Measurements from ENCODE around the gene KIF3A.

The KIF3A gene

GRCh38 chr5:132753135-132753987, 16.0 kb upstream of the KIF3A start:
- DNase-seq: no peak

- no peak for DNase-seq
Observed at GRCh38 chr5:132752581-132753125, 15.3 kb upstream of the KIF3A start.

GRCh38 chr5:132751971-132752580, 14.7 kb upstream of the KIF3A start:
- no peak for DNase-seq

DNA sequence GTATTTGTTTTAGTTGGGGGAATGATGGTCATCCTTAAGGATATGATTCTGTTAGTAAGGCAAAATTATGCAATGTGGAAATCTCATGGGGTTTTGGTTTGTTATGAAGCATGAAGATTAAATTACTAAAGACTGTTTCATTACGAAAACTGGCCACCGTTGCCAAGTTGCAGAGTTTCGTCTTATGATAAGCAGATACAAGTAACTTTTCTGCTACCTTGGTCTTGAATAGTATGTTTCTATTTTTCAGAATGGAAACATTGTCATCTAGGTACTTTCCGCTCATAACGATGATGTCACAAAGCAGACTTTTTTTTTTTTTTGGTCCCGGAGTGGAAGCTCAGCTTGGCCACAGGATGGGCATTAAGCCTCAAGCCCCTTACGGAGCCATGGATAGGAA, 14.1 kb upstream of the KIF3A start:
- DNase-seq: no peak

DNA sequence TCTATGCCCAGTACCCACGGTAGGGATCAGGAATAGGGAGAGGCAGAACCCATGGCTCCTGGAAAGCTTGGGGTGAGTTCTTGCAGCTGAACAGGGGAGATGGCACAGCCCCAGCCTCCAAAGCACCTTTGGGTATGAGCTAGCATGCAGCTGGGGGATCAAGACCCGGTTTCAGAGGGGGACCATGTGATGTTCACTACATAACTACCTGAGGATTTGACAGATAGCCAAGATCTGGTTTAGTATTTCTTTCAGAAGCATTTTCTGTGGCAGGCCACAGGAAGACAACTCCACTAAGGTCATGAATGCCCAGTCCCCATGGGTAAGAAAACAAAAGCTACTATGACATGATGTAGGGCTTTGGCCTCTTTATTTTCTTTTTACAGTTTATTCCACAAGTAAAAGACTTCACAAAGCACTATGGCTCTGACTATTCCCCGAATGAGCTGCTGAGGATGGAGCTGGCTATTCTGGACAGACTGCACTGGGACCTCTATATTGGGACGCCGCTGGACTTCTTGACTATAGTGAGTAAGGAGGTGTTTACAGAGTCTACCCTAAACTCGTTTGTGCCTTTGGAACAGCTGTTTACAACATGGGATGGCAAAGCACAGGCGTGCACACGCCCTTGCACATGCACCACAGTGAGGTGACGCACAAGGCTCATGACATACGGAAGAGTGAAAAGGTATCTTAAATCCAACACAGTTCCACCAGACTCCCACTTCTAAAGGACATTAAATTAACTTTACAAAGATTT, 13.3 kb upstream of the KIF3A start:
- no peak for DNase-seq

- no peak for DNase-seq
Observed at GRCh38 chr5:132749506-132749905, 12.2 kb upstream of the KIF3A start.

DNA sequence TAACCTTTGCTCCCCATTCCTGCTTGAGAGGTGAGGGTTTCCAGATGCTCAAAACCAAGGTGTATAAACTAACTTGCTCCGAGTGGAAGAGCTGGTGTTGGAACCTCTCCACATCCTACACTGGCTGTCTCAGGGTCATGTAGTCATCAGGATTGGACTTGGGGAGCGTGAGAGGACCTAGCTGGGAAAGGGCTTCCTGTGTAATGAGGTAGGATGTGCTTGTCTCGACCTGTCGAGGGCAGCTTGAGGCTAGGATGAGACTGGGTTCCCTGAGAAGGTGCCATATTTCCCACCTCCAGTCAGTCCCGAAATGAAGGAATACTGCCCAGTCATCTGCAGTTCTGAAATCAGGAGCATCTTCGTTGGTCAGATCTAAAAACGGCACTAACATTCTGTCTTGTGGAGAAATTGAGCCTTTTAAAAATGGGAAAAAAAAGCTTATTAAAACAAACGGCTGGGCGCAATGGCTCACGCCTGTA, 11.2 kb upstream of the KIF3A start:
- no peak for DNase-seq

DNA sequence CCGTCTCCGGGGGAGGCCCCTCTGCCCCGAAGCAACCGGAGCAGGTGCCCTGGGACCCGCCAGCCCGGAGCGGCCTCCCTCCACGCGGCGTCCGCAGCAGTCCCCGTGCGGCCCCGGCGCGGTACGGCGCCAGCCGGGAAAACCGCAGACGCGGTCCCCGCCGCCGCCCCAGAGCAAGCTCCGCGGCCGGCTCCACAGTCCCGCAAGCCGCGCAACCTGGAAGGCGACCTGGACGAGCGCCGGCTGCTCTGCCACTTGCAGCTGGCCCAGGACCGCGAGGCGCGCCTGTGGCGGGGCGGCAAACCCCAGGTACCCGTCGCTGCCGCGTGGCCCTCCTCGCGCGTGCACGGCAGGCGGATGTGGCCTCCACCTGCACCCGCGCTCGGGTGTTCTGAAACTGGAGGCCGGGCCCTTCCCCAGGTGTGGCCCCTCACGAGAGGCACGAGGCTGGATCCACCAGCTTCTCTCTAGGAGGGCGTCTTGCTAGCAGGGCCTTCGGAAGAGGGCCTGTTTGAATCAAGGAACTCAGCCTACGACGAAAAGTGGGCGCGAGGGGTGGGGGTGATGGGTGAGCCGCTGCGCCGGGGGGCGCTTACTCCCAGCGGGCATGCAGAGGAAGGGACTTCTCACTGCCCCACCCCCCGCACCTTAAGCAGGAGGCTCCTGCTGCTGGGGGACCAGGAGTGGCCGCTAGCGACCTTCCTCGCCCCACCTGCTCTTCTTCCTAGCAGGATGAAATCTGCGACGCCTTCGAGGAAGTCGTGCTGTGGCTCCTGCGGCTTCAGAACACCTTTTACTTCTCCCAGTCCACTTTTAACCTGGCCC, 10.5 kb upstream of the KIF3A start:
- DNase-seq: no peak

- DNase-seq: no peak
Observed at GRCh38 chr5:132746954-132747615, 9.7 kb upstream of the KIF3A start, which contains the start of gene CCNI2. Gene CCNI2, plus strand, starts transcription at chr5:132747426. Its CDS starts 70 bp downstream, at chr5:132747496.

- no peak for DNase-seq
Observed at GRCh38 chr5:132746592-132746953, 9.2 kb upstream of the KIF3A start.

DNA sequence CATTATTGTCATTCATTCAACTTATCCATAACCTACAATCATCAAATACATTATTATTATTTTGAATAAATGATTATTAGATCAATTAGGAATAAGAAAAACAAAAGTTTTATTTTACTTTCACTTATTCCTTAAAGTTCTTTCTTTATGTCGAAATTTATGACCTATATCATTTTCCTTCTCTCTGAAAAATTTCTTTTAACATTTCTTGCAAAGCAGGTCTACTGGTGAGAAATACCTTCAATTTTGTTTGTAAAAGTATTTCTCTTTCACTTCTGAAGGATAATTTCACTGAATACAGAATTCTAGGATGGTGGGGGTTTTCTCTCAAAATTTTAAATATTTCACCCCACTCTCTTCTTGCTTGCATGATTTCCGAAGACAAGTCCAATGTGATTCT, 7.3 kb upstream of the KIF3A start:
- no peak for DNase-seq

DNA sequence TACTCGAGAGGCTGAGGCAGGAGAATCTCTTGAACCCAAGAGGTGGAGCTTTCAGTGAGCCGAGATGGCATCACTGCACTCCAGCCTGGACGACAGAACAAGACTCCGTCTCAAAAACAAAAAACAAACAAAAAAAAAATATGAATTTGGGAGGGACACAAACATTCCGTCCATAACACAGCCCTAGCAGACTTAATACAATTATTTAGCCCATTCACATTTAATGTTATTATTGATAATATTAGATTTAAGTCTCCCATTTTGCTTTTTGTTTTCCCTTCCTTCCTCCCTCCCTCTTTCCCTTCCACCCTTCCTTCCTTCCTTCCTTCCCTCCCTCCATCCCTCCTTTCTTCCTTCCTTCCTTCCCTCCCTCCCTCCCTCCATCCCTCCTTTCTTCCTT, 5.3 kb upstream of the KIF3A start:
- no peak for DNase-seq

DNA sequence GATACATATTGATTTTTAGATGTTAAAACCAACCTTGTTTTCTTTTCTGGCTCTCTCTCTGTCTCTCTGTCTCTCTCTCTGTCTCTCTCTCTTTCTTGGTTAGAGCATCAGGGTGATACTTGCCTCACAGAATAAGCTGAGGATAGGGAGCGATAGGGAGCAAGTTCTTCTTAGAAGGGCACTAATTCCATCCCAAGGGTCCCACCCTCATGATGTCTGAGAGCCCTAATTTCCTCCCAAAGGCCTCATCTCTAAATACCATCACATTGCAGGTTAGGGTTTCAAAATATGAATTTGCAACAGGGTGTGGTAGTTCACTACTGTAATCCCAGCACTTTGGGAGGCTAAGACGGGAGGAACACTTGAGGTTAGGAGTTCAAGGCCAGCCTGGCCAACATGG, 4.8 kb upstream of the KIF3A start:
- no peak for DNase-seq

DNA sequence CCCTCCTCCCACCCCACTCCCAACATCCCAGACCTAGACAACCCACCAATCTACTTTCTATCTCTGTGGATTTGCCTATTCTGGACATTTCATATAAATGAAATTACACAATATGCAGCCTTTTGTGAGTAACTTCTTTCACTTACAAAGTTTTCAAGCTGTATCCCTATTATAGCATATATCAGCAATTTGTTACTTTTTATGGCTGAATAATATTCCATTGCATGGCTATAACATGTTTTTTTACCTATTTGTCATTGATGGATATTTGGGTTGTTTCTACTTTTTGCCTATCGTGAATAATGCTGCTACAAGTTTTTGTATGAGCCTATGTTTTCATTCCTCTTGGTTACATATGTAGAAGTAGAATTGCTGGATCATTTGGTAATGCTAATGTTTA, 1.9 kb upstream of the KIF3A start:
- no peak for DNase-seq

DNA sequence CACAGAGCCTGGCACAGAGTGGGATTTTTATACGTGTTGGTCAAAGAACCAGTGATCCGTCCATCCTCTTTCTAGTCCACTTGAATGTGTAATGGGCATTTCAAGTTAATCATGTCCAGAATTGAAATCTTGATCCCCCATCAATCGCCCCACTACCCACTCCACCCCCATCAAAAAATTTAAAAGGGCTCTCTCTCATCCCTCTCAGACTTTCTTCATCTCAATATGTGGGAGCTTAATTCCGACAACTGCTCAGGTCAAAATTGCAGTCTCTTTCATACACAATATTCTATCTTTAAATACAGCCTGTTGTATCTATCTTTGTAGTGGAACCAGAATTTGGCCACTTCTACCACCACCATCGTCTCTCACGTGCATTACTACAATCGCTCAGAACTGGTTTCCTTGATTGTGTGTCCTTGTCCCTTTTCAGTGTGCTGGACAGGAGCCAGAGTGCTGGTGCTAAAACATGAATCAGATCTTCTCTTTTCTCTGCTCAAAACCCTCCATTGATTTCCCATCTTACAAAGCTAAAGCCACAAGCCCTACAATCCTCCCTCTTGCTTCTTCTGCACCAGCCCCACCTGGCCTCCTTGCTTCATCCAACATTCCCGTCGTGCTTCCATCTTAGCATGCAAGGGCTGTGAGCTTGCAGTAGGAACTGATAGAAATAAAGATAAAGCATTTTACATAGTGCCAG, 786 bp upstream of the KIF3A start:
- no peak for DNase-seq

- DNase-seq: no peak
Observed at GRCh38 chr5:132734687-132735086, 2.7 kb downstream of the KIF3A start.

- DNase-seq: no peak
Observed at GRCh38 chr5:132733499-132734148, 3.7 kb downstream of the KIF3A start.

DNA sequence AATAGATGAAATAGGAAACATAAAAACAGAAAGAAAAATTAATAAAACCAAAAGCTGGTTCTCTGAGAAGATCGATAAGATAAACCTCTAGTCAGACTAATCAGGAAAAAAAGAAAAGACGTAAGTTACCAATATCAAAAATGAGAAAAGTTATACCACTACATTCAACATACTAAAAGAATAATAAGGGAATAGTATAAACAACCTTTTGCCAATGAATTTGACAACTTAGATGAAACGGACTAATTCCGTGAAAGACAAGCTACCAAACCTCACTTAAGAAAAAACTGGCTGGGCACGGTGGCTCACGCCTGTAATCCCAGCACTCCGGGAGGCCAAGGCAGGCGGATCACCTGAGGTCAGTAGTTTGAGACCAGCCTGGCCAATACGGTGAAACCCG, 7.5 kb downstream of the KIF3A start:
- no peak for DNase-seq

GRCh38 chr5:132725745-132726144, 11.6 kb downstream of the KIF3A start:
- no peak for DNase-seq

- no peak for DNase-seq
Observed at GRCh38 chr5:132718544-132719312, 18.6 kb downstream of the KIF3A start.

Data from GF-D8 (cell line).